Measurements from ENCODE around the gene CCDC83. TPM values are rescaled to one million over a fixed set of nuclear protein-coding genes. Genes with fewer than 3 reads are reported as not detected.

The CCDC83 gene
- total and polyA plus RNA-seq, 2 donors (not counting 3 experiments of a cell fraction or from before 2014, with no cell fraction given) = not detected

- H3K9ac ChIP-seq (replicated peaks; ENCODE audit: extremely low read depth, insufficient read depth, low read length) = no peak overlapping the region
Observed at GRCh38 chr11:85953491-85954143, 98.4 kb downstream of the CCDC83 start.

More at GRCh38 chr11:85953491-85954143, 98.4 kb downstream of the CCDC83 start:
- Histone ChIP-seq H3K79me2 (ENCODE audit: control insufficient read depth, insufficient read depth, low read length) (no peaks in the 10 kb centered on the region), H3K4me1 (ENCODE audit: control insufficient read depth, extremely low read depth, insufficient read depth, low read length) (peaks cover 4% of the 10 kb centered on the region), H3K9me1 (replicated peaks; ENCODE audit: control insufficient read depth, extremely low read depth, insufficient read depth, low read length) (no peaks in the 10 kb centered on the region), H4K20me1 (replicated peaks; ENCODE audit: control insufficient read depth, extremely low read depth, insufficient read depth, low read length) (no peaks in the 10 kb centered on the region), H3K4me2 (ENCODE audit: insufficient read depth, low read length) (no peak overlapping the region), H3K27me3 (ENCODE audit: control insufficient read depth in 2 of 2, insufficient read depth in 2 of 2, low read length in 2 of 2) (no peaks in the 10 kb centered on the region), H3K4me3 (replicated peaks in 1 of 3; ENCODE audit: insufficient read depth in 1 of 3, low read depth in 1 of 3, low read length in 3 of 3) (no peak overlapping the region), H3K36me3 (ENCODE audit: control insufficient read depth in 2 of 2, extremely low read depth in 1 of 2, insufficient read depth in 2 of 2, low read length in 2 of 2) (peaks cover 7 to 13% of the 10 kb centered on the region in 2 experiments), H2AFZ (ENCODE audit: low read depth, low read length) (no peak overlapping the region), H3K9me3 (replicated peaks; ENCODE audit: control insufficient read depth, insufficient read depth, low read length) (no peaks in the 10 kb centered on the region), H3K27ac (ENCODE audit: insufficient read depth, low read depth, low read length) (no peak overlapping the region)
- no peak for DNase-seq (ENCODE audit: low read depth, low spot score)
- BruUV-seq (replicated peaks) = no TSS peak
- ChIA-PET POLR2A (no interaction called here), CTCF (interaction anchor here (1.3 kb wide), 1 partner anchor 37 kb away, joined by 3 read pairs; no protein-coding TSS in a partner anchor)
- TF ChIP-seq FOS (IDR thresholded peaks at IDR 0.05; ENCODE audit: borderline replicate concordance, insufficient read depth, low read length) (no peak), EZH2 (IDR thresholded peaks at IDR 0.05; ENCODE audit: borderline replicate concordance, low read depth, low read length, severe bottlenecking) (no peak), GATA2 (IDR thresholded peaks at IDR 0.05; ENCODE audit: insufficient read depth, insufficient read length, low read depth, low read length) (no peak), JUN (IDR thresholded peaks at IDR 0.05; ENCODE audit: borderline replicate concordance, insufficient read depth, insufficient read length, low read depth) (no peak), MYC (IDR thresholded peaks at IDR 0.05; ENCODE audit: low read depth, low read length) (no peak), POLR2A (IDR thresholded peaks at IDR 0.05; ENCODE audit: low read depth, low read length) (no peak), CTCF (IDR thresholded peaks at IDR 0.05; ENCODE audit: extremely low read depth in 1 of 2, insufficient read depth in 1 of 2, low read depth in 1 of 2, low read length in 2 of 2) (no peak), MAX (IDR thresholded peaks at IDR 0.05; ENCODE audit: insufficient read depth, insufficient read length) (no peak), POLR2AphosphoS5 (IDR thresholded peaks at IDR 0.05; ENCODE audit: insufficient read depth, low read depth, low read length) (no peak)
- intact Hi-C loops (cut with micrococcal nuclease) (no loop called here), dilution Hi-C loops (cut with MboI; ENCODE audit: extremely low pct_ligation_motif_present, low sequenced_read_pairs) (no loop called here)
- FAIRE-seq = no peak

All from endothelial cell of umbilical vein (primary cell).